Fibroblast of villous mesenchyme (primary cell): ENCODE measurements around the gene NEFH. TPM values are rescaled to one million over a fixed set of nuclear protein-coding genes. Genes with fewer than 3 reads are reported as not detected.

Experiments
- DNase-seq: peaks from one replicate; pipeline ENCODE4 v3.0.0-alpha.2; 2010; ENCODE audit warnings: low read depth
- H3K4me3 ChIP-seq: 2 replicates; pipeline ENCODE4 v1.5.1; 2011; ENCODE audit warnings: low read depth, mild to moderate bottlenecking, low read length
- total RNA-seq: library from RNA; depleted of rRNA; stranded (reverse); fragments of >200 nt; gene quantifications from 2 replicates; pipeline ENCODE4 v1.2.3, GENCODE V29; 2012
- TF ChIP-seq, protein P1 (sequence below): IDR thresholded peaks from 2 replicates; pipeline ENCODE4 v1.5.1; 2012; ENCODE audit warnings: low read depth, mild to moderate bottlenecking, low read length; ENCODE audit not compliant: insufficient read depth

The NEFH gene
- total RNA-seq, 1 donor: under 0.01 TPM

DNA sequence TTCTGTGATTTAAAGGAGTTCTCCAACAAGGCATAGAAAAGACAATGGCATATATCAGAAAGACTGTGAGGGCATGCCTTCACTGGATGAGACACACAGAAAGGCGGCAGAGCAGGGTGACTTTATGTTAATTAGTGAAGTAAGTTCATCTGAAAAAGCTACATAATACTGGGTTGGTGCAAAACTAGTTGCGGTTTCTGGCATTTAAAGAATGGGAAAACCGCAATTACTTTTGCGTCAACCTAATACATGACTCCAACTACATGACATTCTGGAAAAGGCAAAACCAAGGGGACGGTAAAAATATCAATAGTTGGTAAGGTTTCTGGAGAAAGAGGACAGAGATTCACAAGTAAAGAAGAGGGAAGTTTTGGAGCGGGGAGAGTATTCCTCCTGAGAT, 36.6 kb upstream of the NEFH start:
- H3K4me3 ChIP-seq: no peak overlapping the region
- TF ChIP-seq, protein P1, sequence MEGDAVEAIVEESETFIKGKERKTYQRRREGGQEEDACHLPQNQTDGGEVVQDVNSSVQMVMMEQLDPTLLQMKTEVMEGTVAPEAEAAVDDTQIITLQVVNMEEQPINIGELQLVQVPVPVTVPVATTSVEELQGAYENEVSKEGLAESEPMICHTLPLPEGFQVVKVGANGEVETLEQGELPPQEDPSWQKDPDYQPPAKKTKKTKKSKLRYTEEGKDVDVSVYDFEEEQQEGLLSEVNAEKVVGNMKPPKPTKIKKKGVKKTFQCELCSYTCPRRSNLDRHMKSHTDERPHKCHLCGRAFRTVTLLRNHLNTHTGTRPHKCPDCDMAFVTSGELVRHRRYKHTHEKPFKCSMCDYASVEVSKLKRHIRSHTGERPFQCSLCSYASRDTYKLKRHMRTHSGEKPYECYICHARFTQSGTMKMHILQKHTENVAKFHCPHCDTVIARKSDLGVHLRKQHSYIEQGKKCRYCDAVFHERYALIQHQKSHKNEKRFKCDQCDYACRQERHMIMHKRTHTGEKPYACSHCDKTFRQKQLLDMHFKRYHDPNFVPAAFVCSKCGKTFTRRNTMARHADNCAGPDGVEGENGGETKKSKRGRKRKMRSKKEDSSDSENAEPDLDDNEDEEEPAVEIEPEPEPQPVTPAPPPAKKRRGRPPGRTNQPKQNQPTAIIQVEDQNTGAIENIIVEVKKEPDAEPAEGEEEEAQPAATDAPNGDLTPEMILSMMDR: no peak
- no peak for DNase-seq

DNA sequence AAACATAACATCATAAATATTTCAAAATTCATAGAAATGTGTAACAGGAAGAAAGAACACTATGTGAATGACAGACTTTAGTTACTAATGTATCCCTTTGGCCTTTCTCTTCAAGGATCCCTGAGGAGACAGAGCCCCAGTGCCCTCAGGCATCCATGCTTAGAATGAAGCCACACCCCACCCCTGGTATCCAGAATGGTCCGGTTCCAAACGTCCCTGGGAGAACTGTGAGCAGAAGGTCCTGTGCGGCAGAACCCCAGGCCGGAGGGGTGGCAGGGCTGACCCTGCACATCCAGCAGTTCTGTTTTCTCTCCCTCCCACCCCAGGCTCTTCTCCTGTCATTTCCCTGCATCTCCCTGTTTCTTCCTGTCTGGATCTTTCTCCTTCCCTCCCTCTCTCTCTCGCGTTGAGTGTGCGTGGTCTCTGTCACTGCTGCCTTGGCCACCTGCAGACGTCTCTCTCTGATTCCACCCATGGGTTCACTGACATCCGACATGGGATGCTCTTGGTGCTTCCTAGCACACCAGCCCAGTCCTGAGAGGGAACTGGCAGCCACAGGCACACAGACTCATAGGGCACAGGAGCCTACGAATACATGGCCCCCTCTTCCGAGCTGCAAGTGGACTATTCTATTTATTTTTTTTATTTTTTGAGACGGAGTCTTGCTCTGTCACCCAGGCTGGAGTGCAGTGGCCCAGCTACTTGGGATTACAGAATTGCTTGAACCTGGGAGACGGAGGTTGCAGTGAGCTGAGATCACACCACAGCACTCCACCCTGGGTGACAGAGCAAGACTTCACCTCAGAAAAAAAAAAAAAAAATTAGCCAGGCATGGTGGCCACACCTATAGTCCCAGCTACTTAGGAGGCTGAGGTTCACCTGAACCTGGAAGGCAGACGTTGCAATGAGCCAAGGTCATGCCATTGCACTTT, 35.9 kb upstream of the NEFH start:
- TF ChIP-seq, protein P1: no peak
- DNase-seq: no peak
- H3K4me3 ChIP-seq: no peak overlapping the region

DNA sequence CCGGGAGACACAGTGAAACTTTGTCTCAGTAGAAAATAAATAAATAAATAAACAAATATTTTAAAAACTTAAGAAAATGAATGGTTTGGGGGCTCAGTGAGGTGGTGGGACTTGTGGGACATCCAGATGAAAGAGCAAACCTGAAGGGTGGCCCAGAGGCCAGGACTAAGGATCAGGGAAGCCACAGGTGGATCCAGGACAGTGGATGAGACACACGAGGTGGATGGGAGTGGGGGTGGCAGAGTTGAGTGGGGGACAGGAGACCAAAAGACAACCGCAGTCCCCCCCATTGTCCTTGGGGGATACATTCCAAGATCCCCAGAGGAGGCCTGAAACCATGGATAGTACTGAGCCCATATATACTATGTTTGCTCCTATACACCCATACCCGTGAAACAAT, 34.5 kb upstream of the NEFH start:
- no peak overlapping the region for H3K4me3 ChIP-seq
- TF ChIP-seq, protein P1: no peak
- no peak for DNase-seq

DNA sequence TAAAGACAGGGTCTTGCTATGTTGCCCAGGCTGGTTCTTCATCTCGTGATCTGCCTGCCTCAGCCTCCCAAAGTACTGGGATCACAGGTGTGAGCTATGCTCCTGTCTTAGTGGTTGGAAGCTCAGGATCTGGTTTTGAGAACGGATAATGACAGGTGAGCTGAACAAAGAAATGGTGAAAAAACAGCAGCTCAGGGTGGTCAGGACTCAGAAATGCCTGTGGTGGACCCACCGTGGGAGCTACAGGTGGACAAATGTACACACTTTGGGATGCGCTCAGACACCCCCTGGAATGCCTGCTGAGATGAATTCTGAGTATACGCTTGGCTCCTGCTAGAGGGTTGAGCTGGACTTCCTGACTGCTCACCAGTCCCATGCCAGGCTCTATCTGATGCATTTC, 32.1 kb upstream of the NEFH start:
- DNase-seq: no peak
- TF ChIP-seq, protein P1: no peak
- no peak overlapping the region for H3K4me3 ChIP-seq

DNA sequence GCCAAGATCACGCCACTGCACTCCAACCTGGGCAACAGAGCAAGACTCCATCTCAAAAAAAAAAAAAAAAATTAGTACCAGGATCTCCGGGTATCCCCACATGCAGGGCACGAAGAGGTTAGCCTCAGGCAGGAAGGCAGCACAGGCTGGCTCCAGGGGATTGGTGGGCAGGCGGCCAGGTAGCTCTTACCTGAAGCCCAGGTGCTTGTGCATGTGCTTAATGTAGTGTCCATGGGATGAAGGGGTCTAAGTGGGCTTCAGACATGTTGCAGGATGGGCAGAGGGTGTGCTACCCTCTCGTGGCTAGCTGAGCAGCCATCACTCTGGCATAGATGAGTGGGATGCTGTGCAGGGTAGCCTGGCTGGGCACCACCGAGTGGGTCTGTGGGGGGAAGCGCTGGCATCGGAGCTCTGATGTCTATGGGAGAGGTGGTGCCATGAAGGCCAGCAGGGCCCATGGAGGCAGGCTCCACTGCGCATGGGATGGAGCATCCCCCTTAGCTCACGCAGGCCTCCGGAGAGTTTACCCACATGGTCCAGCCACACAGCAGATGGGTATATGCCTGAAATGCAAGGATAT, 30.6 kb upstream of the NEFH start:
- DNase-seq: no peak
- H3K4me3 ChIP-seq: no peak overlapping the region
- TF ChIP-seq, protein P1: no peak

DNA sequence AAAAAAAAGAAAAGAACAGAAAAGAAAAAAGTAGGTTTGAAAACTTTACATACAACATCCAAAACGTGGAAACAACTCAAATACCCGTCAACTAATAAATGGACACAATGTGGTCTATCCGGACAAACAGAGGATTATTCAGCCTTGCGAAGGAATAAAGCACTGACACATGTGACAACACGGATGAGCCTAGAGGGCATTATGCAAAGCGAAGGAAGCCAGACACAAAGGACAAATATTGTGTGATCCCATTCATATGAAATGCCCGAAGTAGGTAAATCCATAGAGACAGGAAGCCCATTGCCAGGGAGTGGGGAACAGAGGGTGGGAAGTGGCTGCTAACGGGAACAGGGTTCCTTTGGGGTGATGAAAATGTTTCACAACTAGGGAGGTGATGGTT, 29.8 kb upstream of the NEFH start:
- no peak for DNase-seq
- TF ChIP-seq, protein P1: no peak
- H3K4me3 ChIP-seq: no peak overlapping the region

DNA sequence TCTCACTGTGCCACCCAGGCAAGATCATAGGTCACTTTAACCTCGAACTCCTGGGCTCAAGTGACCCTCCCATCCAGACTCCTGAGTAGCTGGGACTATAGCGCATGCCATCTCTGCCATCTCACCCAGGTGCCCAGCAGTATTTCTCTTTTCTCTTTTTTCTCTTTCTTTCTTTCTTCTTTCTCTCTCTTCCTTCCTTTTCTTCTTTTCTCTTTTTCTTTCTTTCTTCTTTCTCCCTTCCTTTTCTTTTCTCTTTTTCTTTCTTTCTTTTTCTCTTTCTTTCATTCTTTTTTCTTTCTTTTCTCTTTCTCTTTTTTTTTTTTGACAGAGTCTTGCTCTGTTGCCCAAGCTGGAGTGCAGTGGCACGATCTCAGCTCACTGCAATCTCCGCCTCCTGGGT, 28.2 kb upstream of the NEFH start:
- H3K4me3 ChIP-seq: no peak overlapping the region
- TF ChIP-seq, protein P1: no peak
- DNase-seq: no peak
